Germinal center (tissue), 1 donor: ENCODE measurements around the gene SNTG2.
"Not testable (repeated sequence)": the region's sequence is repeated elsewhere in the genome, so short reads cannot be mapped to it uniquely, and the experiment has no call there.

Source experiments
- DNase-seq: peaks from one replicate; pipeline ENCODE4 v3.0.0; 2012; ENCODE audit warnings: mixed read lengths, low spot score

The SNTG2 gene

DNA sequence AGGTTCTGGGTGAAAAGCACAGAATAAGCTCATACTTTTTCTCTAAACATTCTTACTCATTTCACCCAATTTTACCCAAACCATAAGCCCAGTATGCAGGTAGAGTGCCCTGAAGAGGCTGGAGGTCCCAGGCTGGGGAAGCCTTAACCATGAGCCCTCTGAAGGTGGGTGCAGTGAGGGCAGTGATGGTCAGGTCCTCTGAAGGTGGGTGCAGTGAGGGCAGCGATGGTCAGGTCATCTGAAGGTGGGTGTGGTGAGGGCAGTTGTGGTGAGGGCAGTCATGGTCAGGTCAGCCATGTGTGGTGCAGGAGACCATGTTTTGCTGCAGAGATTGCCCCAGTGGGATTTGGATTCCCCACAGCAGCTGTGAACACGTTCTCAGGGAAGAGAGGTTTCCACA, 148.8 kb downstream of the SNTG2 start:
- no peak for DNase-seq

DNA sequence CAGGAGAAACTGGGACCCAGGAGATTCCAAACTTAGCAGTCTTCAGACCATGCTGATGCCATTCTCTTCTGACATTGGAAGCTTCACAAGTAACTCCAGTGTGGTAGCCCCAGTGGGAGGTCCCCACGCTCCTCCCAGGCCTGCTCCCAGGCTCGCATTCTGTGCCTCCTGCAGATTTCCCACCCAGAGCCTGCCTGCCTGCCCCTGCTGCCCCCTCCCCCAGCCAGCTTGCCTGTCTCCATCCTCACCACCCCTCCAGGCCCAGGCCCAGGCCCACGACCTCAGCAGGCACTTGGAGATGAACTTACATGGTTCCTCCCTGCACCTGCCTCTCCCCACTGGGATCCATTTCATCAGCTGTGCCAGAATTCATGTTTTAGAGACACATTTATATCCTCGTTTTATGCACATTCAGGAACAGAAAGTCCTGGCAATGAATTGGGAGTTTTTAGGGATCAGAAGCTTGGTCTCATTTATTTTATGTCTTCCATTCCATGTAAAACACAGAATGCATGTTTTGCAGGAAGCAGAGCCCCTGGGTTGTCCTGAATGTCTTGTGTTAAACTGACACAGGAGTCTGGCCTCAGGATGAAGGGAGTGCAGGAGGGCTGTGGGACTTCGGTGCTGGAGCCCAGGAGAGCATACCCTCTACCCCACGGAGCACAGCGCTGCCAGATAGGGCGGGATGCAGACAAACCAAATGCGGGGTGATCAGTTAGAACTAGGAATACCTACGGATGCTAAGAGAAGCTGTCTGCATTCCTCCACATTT, 150.5 kb downstream of the SNTG2 start:
- DNase-seq: no peak

DNA sequence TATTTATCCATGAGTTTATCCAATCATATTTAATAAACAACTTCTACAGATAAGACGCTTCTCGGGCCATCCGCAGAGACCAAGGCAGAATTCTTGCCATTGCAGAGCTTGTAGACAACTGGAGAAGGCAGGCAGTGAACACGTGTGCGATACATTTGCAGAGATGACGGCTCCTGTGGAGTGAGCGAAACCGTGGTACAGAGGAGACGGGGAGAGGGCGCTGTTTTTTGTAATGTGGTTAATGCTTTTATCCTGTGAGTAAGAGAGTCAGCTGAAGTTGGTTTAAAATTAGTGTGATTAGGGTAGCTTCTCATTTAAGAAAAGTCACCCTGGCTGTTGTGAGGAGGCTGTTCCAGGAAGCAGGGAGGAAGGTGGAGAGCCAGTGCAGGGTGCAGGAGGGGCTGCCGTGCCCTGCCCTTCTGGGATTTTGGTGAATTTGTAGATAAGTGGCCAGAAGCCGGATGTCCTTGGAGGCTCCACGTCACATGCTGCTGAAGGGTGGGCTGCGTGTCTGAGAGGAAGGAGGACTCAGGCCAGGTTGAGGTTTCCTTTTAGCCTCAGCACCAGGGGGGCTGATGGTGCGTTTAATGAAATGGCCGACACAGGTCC, 151.4 kb downstream of the SNTG2 start:
- DNase-seq: no peak

DNA sequence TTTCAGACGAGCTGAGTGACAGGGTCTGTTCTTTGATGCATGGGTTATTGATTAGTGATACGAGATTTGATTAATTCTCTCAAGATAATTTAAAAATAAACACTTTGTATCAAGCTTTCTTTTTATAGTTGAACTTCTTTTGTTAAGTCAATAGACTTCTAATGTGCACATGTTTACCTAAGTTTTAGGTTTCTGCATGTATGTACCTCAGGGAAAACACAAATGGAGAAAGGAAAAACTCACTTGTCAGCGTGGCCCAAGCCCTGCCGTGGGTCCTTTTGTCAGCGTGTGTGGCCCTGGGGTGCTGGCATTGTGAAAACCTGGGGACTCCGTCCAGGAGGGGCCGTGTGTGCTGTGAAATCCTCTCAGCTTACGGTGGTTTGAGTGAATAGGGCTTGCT, 153.7 kb downstream of the SNTG2 start:
- no peak for DNase-seq

DNA sequence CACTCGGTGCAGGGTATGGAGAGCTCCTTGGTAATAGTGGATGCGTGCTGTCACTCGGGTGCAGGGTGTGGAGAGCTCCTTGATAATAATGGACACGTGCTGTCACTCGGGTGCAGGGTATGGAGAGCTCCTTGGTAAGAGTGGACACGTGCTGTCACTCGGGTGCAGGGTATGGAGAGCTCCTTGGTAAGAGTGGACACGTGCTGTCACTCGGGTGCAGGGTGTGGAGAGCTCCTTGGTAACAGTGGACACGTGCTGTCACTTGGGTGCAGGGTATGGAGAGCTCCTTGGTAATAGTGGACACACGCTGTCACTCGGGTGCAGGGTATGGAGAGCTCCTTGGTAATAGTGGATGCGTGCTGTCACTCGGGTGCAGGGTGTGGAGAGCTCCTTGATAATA, 155.7 kb downstream of the SNTG2 start:
- not testable (repeated sequence) for DNase-seq

DNA sequence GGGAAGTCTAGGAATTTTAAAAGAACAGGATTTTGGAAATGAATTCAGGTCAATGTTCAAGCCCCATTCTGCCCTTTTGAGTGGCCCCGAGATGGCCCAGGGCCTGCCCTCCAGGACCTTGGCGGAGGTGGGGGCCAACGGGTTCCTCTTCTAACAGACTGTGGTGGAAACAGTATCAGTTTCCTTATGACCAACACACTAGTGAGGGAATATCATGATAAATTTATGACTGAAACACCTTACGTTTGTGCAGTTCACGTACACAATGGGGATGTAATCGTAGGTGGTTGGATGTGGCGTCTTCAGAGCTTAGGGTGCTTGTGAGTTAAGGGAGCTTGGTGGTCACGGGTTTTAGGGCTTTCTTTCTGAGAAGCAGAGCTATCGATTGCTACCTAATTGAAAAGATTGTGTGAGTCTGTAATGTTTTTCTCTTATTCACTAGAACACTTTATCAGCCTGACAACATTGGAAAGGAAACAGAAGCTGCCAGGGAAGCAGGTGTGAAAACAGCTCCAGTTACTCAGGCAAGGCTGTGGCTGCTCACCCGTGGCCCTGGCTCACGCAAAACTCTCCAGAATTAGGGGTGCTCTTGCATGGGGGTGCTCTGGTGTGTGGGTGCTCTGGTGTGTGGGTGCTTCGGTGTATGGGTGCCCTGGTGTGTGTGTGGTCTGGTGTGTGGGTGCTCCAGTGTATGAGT, 165.3 kb downstream of the SNTG2 start:
- no peak for DNase-seq

DNA sequence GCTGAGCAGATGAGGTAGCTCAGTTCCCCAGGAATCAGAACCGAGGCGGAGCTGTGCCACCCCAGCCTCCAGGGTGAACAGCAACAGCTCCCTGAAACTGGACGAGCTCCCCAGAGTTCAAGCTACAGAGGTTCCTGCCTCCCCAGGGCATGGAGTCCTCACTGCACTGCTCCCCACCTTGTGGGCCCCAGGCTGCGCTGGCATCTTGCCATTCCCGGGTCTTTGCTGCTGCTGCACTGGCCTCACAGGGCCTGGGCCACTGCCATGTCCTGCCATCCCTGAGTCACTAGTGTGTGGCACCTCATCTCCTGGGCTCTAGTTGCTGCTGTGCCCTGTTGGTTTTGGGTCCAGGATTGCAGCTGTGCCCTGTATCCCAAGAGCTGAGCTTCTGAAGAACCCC, 166.9 kb downstream of the SNTG2 start:
- DNase-seq: no peak

DNA sequence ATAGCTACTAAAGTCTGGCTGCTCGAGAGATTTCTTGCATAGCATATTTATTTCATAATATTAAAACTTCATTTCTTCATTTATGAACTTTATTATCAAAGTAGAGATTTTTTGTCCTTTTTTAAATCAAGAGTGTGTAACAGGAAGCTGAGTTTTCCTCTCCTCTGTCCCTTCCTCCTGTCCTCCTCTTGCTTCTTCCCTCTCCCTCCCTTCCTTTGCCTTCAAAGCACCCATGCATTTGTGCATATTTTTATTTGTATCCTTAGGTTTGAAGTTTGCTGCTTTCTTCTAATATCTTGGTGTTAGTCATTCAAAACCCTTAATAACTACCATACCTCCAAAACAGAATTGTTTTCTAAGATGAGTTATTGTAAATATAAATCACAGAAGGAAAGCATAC, 174.6 kb downstream of the SNTG2 start:
- DNase-seq: no peak

DNA sequence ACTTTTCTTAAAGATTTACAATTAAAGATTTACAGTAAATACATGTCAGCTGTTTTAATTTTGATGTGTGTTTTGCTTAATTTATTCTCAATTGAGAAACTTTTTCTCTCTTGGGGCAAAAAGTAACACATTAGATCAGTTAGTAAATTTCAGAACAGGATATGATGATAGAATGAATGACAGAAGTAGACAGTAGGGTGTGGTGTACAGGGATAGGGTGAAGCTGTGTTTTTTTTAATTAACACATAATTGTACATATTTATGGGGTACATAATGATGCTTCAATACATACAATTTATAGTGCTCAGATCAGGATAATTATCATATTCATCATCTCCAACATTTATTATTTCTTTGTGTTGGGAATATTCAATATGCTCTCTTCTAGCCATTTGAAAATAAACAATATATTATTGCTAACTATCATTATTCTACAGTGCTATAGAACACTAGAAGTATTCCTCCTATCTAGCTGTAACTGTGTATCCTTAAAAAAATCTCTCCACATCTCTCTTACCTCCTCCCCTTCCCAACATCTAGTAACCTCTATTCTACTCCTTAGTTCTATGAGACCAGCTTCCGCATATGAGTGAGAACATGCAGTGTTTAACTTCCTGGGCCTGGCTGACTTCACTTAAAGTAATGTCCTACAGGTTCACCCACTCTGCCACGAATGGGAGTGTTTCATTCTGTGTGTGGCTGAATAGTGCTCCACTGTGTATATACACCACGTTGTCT, 175.2 kb downstream of the SNTG2 start:
- no peak for DNase-seq

DNA sequence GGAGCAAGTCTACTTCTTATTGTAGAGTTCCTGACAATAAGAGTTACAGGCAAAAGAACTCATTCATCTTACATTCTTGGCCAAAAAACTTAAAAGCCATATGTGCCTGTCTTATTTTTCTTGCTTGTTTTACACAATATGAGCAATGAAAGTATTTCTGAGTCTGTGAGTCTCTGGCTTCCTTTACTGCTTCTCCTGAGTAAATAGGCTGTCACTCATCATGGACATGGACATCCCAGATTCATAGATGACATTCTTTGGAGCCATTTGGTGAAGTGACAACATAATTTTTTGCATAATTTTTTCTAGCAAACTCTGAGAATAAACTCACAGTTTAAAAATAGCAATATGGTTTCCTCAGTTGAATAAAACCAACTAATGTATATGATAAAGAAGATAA, 179.3 kb downstream of the SNTG2 start:
- no peak for DNase-seq

DNA sequence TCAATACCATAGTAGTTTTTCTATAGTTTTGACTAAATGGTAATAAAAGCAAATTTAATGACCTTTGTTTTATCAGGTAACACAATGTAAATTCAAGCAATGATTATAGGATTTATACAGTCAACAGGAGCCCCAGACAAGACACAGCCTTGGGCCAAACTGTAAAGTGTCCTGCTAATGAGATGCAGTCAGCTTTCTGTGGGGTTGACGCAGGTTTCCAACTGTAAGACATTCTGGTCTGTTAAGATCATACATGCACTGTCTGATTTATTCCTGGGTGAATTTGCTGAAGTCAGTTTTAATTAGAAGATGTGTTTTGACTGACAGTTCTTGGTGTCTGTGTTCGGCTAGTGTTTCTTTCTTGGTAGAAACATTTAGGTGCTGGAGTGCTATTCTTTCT, 180.3 kb downstream of the SNTG2 start:
- no peak for DNase-seq

DNA sequence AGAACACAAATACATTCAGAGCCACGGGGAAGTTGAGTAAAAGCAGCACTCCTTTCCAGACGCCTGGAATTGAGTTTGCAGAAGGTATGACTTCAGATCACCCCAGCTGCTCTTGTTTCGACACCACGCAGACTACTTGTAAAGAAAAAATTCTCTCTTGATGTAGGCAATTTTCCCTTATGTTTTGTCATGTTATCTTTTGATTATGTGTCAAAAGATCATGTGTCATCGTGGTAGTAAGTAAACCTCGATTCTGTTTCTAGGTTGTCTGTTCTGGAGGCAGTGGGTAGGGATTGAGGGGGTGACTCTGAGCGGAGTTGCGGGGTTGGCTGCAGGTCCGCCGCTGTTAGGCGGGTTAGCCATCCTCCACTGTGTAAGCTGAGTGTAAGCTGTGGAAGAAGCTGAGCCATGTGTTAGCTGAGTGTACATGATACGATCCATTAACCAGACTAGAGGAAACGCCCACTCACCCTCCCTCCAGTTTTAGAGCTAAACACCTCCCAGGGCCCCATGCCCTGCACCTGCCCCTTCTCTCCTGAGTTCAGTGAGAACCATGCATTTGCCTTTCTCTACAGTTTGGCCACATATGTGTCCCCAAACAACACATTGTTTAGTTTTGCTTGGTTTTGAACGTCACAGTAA, 181.8 kb downstream of the SNTG2 start:
- no peak for DNase-seq

DNA sequence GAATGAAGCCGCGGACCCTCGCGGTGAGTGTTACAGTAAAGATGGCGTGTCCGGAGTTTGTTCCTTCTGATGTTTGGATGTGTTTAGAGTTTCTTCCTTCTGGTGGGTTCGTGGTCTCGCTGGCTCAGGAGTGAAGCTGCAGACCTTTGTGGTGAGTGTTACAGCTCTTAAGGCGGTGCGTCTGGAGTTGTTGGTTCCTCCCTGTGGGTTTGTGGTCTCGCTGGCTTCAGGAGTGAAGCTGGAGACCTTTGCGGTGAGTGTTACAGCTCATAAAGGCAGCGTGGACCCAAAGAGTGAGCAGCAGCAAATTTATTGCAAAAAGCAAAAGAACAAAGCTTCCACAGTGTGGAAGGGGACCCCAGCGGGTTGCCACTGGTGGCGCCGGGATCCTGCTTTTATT, 183.2 kb downstream of the SNTG2 start:
- not testable (repeated sequence) for DNase-seq

DNA sequence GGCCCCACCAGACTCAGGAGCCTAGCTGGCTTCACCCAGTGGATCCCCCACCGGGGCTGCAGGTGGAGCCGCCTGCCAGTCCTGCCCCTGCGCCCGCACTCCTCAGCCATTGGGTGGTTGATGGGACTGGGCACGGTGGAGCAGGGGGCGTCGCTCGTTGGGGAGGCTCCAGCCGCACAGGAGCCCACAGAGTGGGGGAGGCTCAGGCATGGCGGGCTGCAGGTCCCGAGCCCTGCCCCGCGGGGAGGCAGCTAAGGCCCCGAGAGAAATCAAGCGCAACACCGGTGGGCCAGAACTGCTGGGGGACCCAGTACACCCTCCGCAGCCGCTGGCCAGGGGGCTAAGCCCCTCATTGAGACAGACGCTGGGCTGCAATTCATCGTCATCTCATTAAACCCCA, 184.0 kb downstream of the SNTG2 start:
- no peak for DNase-seq

DNA sequence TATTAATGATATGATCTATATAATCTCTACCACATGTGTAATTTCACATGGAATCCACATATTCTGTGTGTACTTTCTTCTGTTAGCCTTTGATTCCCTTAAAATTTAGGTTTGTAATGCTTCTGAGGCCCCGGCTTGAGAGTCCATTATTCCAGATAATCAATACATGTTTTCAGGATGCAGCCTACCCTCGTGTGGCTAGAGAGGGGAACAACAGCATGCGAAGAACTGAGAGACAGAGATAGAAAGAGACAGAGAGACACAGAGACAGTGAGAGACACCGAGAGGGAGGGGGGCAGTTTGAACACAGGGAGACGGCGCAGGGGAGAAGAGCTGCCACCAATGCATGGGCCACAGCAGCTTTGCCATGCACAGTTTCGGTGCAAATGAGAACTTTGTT, 185.4 kb downstream of the SNTG2 start:
- DNase-seq: no peak

DNA sequence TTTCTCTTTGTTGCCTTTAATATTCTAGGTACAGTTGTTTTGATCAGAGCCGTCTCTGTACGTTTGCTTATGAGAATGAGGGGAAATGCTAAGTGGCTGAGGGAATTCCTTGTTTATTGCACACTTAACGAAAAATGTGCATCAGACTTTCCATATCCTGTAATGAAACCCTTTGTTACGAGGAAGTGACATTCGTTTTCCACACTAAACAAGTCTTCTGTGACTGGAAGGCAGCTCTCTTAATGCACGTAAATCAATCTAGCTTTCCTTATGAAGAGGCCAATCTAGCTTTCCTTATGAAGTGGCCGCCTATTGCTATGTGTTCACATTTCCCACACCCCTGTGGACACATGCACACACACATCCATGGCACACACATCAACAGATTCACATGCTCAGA, 186.2 kb downstream of the SNTG2 start:
- DNase-seq: no peak

DNA sequence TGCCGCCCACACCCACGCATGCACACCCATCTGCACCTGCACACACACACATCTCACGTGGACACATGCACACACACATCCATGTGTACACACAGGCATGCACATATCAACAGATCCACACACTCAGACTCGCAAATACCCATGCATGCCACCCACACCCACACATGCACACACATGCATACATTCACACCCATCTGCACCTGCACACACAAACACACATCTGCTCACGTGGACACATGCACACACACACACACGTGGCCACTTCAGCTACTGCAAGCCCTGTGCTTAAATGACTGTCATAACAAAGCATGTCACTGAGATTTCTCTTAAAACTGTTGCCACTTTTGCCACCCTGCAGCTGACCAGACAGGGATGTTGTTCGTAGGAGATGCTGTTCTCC, 186.6 kb downstream of the SNTG2 start:
- DNase-seq: no peak

DNA sequence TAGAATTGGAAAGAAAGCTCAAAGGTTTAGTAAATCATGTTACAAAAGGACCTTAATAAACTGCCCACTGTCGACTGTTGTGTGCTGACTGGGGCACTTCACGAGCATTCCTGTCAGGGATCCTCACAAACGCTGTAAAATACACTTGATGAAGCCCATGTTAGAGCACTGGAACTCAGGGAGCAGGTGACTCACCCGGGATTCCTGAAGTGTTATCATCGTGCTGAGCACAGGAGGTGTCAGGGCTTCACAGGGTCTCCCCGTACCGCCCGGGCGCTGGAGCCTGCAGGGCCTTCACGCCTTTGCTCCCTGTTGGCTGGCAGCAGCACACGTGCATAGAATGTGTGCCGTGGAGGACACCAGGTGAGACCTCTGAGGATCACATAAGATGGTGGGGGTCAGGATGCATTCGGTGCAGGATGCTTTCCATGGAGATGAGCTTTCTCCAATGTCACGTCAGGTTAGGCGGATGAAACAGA, 187.3 kb downstream of the SNTG2 start:
- DNase-seq: no peak

DNA sequence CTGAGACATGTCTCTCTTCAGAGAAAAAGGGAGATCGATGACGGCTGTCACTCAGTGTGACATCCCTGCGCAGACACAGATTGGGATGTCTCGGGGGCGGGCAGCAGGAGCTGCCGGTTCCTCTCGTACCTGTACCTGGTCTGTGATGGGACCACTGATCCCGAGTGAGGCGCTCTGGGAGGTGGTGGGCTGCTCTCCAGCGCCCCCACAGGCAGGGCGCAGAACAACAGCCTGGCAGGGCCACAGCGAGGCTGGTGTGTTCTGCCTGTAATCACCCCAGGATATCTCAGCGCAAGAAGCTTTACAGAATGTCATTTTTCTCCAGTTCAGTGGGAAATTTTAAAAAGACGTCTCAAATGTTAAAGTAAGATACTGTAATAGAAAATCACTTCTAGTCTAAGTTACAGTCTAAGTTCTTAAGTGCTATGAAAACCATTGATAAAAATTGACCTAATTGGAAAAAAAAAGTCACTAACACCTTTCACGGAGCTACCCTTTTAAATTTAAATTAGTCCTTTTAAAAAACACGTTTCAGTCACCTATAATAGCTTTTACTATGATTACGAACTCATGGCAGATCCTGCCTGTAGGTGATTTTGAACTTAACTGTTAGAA, 189.8 kb downstream of the SNTG2 start:
- DNase-seq: peak; percentile 46

DNA sequence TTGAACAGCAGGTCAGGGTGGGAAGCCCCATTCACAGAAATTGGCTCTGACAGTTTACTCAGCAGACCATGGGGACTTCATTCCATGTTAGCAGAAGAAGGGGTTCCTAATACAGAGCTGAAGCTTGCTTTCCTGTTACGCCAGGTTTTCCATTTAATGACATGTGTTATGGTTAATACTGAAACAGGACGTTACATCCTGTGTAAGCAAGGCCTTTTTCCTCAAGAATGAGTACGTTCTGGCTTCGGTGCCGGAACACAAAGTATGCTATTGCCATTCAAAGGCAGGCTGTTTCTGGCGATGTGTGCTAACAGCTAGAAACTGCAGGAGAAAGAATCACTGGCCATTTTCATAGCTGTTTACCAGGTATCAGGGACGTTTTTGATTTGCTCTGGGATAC, 190.4 kb downstream of the SNTG2 start:
- no peak for DNase-seq

DNA sequence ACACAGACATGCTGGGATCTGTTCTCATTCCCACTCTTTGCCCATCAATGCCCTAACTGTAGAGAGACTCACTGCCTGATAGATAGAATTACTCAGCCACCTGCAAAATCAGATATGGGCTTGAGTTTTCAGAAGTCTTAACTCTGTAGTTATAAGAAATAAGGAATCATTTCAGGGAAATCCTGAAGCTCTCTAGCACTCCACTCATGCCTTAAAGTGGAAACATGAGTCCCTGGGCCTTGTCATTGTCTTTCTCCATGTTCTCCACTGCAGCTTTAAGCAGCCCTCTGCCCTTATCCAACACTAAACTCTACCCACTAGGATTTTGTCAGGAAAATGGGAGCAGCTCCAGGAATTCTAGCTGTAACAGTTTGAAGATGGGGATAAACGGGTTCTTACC, 192.5 kb downstream of the SNTG2 start:
- no peak for DNase-seq
